ENCODE data around the gene NACC2. TPM values are rescaled to one million over a fixed set of nuclear protein-coding genes. Genes with fewer than 3 reads are reported as not detected.
A peak's percentile ranks its signal among the peaks of the same experiment; 100 is the strongest.
"Not testable (repeated sequence)": the region's sequence is repeated elsewhere in the genome, so short reads cannot be mapped to it uniquely, and the experiment has no call there.

The NACC2 gene
- polyA plus RNA-seq, 1 donor, result 11.8 TPM

DNA sequence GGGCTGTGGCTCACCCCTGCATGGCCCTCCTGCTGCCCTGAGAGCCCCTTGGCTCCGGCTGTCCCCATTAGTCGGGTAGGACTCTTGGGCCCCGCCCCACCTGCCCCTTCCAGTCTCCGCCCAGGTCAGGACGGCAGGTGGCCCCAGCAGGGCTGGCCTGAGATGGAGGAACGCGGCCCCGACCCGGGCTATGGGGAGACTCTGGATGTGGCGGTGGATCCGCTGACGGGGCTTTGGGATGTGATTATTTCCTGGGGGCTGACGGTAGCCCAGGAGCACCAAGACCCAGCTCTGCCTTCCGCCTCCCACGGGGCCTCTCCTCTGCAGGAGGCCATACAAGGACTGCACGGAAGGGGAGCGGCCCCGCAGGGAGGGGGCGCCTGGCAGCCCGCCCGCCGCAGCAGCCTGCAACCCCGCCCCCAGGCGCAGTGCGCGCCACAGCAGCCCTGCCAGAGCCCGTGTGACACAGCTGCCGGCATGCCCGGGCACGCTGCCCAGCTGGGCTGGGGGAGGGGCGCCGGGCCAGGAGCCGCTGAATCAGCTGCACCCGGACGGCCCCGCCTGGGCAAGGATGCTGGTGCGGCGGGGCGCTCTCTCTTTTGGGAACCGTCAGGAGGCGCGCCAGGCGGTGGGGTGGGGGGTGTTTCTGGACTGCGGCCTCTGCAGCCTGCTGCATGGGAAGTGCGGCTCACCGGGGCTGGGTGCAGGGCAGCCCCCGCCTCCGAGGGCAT, 14.4 kb upstream of the NACC2 start:
- Histone ChIP-seq H3K4me1 (ENCODE audit: control insufficient read depth, insufficient read depth, low read length) (peaks cover 28% of the 10 kb centered on the region), H3K27ac (ENCODE audit: low read length) (peak overlapping the region; percentile 65), H3K27me3 (ENCODE audit: control insufficient read depth, insufficient read depth, low read length) (peaks cover 3% of the 10 kb centered on the region), H3K4me3 (ENCODE audit: low read length) (peak overlapping the region; percentile 39), H3K9me3 (ENCODE audit: control insufficient read depth, low read depth, low read length) (no peaks in the 10 kb centered on the region), H3K36me3 (ENCODE audit: control insufficient read depth, insufficient read depth, low read length) (peaks cover 7% of the 10 kb centered on the region)
- DNase-seq, result peak; percentile 89 to 93
- no CpG with 5 or more reads among the region's 48 CpGs for WGBS (ENCODE audit: insufficient coverage, low lambda C conversion rate)

DNA sequence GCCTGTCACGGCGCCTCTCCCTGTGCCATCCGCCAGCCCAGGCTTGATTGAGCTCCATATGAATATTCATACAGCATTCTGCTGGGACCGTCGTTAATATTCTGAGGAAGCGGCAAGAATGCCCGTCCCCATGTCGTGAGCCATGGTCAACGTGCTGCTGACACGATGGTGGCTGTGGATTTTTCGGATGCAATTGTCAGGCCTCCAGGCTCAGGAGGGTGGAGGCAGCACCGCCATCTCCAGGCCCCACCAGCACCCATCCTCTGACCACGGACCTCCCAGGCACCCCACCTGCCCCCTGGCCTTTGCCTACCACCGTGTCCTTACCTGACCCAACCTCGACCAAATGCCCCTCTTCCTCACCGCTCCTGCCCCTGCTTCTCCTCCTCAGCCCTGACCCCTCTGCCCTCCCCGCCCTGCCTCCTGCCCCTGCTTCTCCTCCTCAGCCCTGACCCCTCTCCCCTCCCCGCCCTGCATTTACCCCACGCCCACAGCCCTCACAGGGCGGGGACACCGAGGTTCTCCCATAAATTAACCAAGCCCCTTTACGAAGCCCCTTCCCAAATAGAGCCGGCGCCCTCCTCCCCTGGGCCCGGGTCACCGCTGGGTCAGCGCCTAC, 13.7 kb upstream of the NACC2 start:
- peaks cover 3% of the 10 kb centered on the region for H3K27me3 ChIP-seq (ENCODE audit: control insufficient read depth, insufficient read depth, low read length)
- no peak for DNase-seq
- peak overlapping the region; percentile 39 for H3K4me3 ChIP-seq (ENCODE audit: low read length)
- H3K36me3 ChIP-seq (ENCODE audit: control insufficient read depth, insufficient read depth, low read length), result peaks cover 2% of the 10 kb centered on the region
- WGBS (ENCODE audit: insufficient coverage, low lambda C conversion rate), result no CpG with 5 or more reads among the region's 27 CpGs
- H3K27ac ChIP-seq (ENCODE audit: low read length), result peak overlapping the region; percentile 65
- H3K4me1 ChIP-seq (ENCODE audit: control insufficient read depth, insufficient read depth, low read length), result peaks cover 27% of the 10 kb centered on the region
- no peaks in the 10 kb centered on the region for H3K9me3 ChIP-seq (ENCODE audit: control insufficient read depth, low read depth, low read length)

DNA sequence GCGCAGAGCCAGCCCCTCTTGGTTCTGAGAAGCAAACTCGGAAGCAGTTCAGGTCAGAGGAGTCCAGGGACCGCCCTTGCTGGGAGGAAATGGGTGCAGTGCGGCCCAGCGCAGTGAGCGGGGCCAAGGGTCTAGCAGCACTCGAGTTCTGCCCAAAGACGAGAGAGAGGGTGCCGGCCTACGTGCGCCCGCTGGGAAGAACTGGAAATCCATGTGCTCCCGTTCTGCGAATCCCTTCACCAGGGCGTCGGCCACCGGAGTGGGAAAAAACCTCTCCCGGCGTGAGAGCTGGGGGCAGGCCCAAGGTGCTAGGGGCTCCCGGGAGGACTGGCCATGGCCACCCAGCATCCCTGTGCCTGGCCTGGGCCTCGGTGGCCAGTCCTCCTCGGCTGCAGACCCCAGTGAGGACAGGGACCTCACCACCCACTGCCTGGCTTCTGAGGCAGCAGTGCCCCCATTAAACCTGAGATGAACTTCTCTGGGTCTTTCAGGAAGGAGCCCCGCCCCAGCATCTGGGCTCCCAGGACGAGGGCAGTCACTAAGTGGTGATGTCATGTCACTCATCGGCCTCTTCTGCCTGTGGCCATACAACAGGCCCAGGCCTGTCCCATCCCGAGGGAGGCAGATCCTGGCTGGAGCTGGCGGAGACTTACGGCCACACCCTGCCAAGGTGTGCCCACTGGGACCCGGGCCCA, 13.0 kb upstream of the NACC2 start:
- H3K4me1 ChIP-seq (ENCODE audit: control insufficient read depth, insufficient read depth, low read length), result peaks cover 30% of the 10 kb centered on the region
- H3K27ac ChIP-seq (ENCODE audit: low read length), result no peak overlapping the region
- H3K9me3 ChIP-seq (ENCODE audit: control insufficient read depth, low read depth, low read length), result no peaks in the 10 kb centered on the region
- no peak overlapping the region for H3K4me3 ChIP-seq (ENCODE audit: low read length)
- no CpG with 5 or more reads among the region's 29 CpGs for WGBS (ENCODE audit: insufficient coverage, low lambda C conversion rate)
- H3K36me3 ChIP-seq (ENCODE audit: control insufficient read depth, insufficient read depth, low read length), result peaks cover under 1% of the 10 kb centered on the region
- H3K27me3 ChIP-seq (ENCODE audit: control insufficient read depth, insufficient read depth, low read length), result peaks cover 3% of the 10 kb centered on the region
- no peak for DNase-seq

DNA sequence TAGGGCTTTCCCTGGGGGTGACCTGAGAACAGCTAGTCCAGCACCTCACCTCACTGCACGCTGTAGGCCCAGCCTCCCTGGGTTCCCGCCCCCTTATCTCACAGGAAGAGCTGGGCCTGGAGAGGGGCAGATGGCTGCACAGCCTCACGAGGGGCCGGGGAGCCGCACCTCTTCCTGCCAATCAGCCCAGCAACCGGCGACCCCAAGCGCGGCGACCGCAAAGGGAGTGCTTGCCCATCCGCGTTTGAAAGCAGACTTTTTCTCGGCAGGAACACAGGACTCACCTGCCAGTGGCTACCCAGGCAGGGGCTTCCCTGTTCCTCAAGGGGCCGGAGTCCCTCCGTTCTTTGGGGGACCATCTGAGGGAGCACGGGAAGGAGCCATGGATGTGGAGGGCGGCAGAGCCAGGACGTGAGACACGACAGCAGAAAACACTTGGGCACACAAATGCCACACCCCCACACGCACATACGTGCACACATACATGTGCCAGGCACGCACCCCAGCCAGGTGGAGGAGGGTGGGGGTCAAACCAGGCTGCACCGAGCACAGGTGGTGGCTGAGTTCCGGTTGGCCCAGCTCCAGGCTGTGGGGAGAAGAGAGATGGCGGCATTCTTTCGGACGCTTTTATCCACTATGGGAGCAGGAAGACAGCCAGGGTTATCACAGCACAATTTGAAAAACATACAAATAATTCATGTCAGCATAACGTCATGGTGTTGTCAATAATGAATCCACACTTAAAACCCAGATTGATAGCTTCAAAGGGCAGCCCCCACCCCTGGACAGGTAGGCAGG, 12.3 kb upstream of the NACC2 start:
- H3K4me3 ChIP-seq (ENCODE audit: low read length), result no peak overlapping the region
- no peaks in the 10 kb centered on the region for H3K9me3 ChIP-seq (ENCODE audit: control insufficient read depth, low read depth, low read length)
- peaks cover 3% of the 10 kb centered on the region for H3K27me3 ChIP-seq (ENCODE audit: control insufficient read depth, insufficient read depth, low read length)
- H3K4me1 ChIP-seq (ENCODE audit: control insufficient read depth, insufficient read depth, low read length), result peaks cover 30% of the 10 kb centered on the region
- peak in 1 of 2 donors; percentile 29 for DNase-seq
- H3K27ac ChIP-seq (ENCODE audit: low read length), result no peak overlapping the region
- WGBS (ENCODE audit: insufficient coverage, low lambda C conversion rate), result no CpG with 5 or more reads among the region's 29 CpGs
- no peaks in the 10 kb centered on the region for H3K36me3 ChIP-seq (ENCODE audit: control insufficient read depth, insufficient read depth, low read length)

DNA sequence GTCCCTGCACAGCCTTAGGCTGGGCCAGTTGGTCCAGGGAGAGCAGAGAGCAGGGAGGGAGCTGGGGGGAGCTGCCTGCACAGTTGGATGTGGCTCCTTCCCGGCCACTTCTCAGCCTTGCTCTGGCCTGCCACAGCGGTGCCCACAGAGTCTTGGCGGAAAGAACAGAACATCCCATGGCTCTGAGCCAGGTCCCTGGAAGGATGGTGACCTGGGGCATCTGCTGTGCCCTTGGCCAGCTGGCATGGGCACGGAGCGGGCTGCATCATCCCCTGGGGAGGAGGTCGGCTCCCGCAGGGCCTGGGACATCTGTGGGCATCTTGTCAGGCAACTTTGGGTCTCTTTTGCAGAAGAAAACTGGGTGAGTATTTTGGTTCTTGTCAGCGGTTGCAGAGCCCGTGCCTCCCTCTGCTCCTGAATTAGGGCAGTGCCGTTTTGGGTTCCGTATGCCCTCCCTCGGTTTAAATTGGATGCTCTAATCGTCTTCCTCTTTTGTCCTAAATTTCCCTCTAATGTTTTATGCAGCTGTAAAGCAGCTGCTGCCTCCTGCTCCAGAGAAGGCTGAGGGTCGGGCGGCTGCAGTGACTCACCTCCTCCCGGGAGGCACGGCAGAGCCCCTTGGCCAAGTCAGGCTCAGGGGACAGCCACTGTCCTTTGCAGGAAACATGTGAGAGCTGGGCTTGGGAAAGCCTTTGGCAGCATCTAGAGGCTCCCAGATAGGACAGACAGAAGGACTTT, 10.5 kb upstream of the NACC2 start:
- peaks cover 28% of the 10 kb centered on the region for H3K4me1 ChIP-seq (ENCODE audit: control insufficient read depth, insufficient read depth, low read length)
- 93% methylated on average over 5 of the region's 17 CpGs for WGBS (ENCODE audit: insufficient coverage, low lambda C conversion rate)
- H3K27me3 ChIP-seq (ENCODE audit: control insufficient read depth, insufficient read depth, low read length), result peaks cover 3% of the 10 kb centered on the region
- no peaks in the 10 kb centered on the region for H3K36me3 ChIP-seq (ENCODE audit: control insufficient read depth, insufficient read depth, low read length)
- DNase-seq, result no peak
- H3K4me3 ChIP-seq (ENCODE audit: low read length), result no peak overlapping the region
- H3K9me3 ChIP-seq (ENCODE audit: control insufficient read depth, low read depth, low read length), result no peaks in the 10 kb centered on the region
- H3K27ac ChIP-seq (ENCODE audit: low read length), result no peak overlapping the region

DNA sequence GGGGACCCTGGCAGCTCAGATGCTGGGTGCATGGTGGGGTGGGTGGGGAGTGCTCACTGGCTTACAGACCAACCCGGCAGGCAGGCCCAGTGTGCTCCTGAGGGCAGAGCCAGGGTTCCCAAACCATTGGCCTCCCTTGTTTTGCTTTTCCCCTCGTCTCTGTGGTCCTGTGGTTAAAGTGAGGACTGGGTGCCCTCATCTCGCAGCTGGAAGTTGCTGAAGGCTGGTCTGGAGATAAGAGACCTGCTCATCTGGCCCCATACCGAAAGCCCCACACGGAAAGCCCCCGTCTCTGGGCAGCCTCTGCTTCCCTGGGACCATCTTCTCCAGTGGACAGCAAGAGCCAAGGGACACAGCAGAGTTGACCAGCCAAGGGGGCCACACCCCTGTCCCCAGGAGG, 9.8 kb upstream of the NACC2 start:
- Histone ChIP-seq H3K4me1 (ENCODE audit: control insufficient read depth, insufficient read depth, low read length) (peaks cover 27% of the 10 kb centered on the region), H3K27ac (ENCODE audit: low read length) (no peak overlapping the region), H3K27me3 (ENCODE audit: control insufficient read depth, insufficient read depth, low read length) (no peaks in the 10 kb centered on the region), H3K36me3 (ENCODE audit: control insufficient read depth, insufficient read depth, low read length) (no peaks in the 10 kb centered on the region), H3K9me3 (ENCODE audit: control insufficient read depth, low read depth, low read length) (no peaks in the 10 kb centered on the region), H3K4me3 (ENCODE audit: low read length) (no peak overlapping the region)
- no peak for DNase-seq
- WGBS (ENCODE audit: insufficient coverage, low lambda C conversion rate), result no CpG with 5 or more reads among the region's 6 CpGs

DNA sequence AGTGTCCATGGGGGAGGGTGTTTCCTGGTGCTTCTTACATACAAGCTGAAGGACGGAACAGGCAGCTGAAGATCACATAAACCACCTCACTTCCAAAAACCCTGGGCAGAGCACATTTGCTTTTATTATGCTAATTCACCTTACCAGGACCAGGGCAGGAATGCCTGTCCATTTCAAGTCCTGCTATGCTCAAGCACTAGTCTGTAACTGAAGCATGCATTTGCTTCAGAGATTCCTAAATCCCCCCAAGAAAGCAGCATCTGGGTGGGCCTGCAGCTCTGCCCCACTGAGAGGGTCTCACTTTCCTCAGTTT, 9.4 kb upstream of the NACC2 start:
- no peaks in the 10 kb centered on the region for H3K36me3 ChIP-seq (ENCODE audit: control insufficient read depth, insufficient read depth, low read length)
- DNase-seq, result no peak
- no peak overlapping the region for H3K4me3 ChIP-seq (ENCODE audit: low read length)
- WGBS (ENCODE audit: insufficient coverage, low lambda C conversion rate), result no CpG with 5 or more reads among the region's 1 CpG
- peaks cover 26% of the 10 kb centered on the region for H3K4me1 ChIP-seq (ENCODE audit: control insufficient read depth, insufficient read depth, low read length)
- no peaks in the 10 kb centered on the region for H3K27me3 ChIP-seq (ENCODE audit: control insufficient read depth, insufficient read depth, low read length)
- H3K27ac ChIP-seq (ENCODE audit: low read length), result no peak overlapping the region
- no peaks in the 10 kb centered on the region for H3K9me3 ChIP-seq (ENCODE audit: control insufficient read depth, low read depth, low read length)

DNA sequence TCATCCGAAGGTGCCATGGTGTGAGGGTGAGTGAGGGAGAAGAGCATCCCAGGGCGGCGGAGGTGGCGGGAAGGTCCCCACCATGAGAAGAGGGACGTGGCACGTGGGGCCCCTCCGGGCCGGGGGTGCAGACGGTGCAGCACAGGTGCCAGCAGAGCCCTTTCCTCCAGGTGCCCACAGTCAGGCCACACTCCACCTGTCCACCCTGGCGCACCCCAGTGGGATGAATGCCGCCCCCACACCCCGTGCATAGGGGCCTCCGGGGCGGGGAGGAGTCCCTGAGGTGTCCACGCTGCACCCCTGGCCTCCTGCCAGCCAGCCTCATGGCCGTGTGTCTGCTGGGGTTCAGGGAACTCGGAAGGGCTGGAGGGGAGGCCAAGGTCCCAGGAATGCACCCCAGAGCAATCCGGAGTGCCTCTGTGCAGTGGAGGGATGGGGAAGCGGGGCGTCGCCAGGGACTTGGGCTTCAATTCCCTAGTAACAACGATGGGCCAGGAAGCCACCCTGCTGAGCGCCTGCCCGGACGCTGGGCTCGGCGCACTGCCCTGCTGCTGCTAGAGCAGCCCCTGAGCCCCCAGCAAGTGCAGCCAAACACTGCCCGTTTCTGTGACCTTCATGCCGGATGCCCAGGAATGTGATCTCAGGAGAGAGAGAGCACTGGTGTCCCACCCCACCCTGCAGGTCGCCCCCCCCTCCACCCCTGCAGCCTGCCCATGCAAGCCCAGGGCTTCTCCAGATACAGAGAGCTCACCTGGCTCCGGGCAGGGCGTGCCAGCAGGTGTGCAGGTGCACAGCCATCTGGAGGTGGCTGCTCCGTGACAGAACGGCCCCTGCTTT, 8.8 kb upstream of the NACC2 start:
- Histone ChIP-seq H3K27me3 (ENCODE audit: control insufficient read depth, insufficient read depth, low read length) (peaks cover 5% of the 10 kb centered on the region), H3K4me1 (ENCODE audit: control insufficient read depth, insufficient read depth, low read length) (peaks cover 25% of the 10 kb centered on the region), H3K36me3 (ENCODE audit: control insufficient read depth, insufficient read depth, low read length) (no peaks in the 10 kb centered on the region), H3K9me3 (ENCODE audit: control insufficient read depth, low read depth, low read length) (no peaks in the 10 kb centered on the region), H3K27ac (ENCODE audit: low read length) (no peak overlapping the region), H3K4me3 (ENCODE audit: low read length) (no peak overlapping the region)
- peak in 1 of 2 donors; percentile 49 for DNase-seq
- no CpG with 5 or more reads among the region's 34 CpGs for WGBS (ENCODE audit: insufficient coverage, low lambda C conversion rate)

DNA sequence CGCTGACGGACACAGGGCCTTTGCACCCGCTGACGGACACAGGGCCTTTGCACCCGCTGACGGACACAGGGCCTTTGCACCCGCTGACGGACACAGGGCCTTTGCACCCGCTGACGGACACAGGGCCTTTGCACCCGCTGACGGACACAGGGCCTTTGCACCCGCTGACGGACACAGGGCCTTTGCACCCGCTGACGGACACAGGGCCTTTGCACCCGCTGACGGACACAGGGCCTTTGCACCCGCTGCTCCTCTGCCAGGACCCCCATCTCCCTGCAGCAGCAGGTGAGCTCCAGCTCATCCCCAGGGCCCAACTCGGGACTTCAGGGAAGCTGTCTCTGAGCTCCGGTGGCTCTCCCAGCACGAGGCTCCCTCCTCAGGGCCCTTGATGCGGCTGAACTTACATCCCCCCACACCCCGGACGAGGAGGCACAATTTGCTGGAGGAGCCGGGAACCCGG, 6.6 kb upstream of the NACC2 start:
- H3K4me3 ChIP-seq (ENCODE audit: low read length); DNase-seq; H3K27ac ChIP-seq (ENCODE audit: low read length); H3K36me3 ChIP-seq (ENCODE audit: control insufficient read depth, insufficient read depth, low read length); H3K9me3 ChIP-seq (ENCODE audit: control insufficient read depth, low read depth, low read length): not testable (repeated sequence)
- Histone ChIP-seq H3K27me3 (ENCODE audit: control insufficient read depth, insufficient read depth, low read length) (peaks cover 14% of the 10 kb centered on the region), H3K4me1 (ENCODE audit: control insufficient read depth, insufficient read depth, low read length) (peaks cover 24% of the 10 kb centered on the region)
- no CpG with 5 or more reads among the region's 27 CpGs for WGBS (ENCODE audit: insufficient coverage, low lambda C conversion rate)
